DND-41 (cell line): ENCODE data around the gene SAT2.

ENCODE experiments used
- ATAC-seq: fragments of 200-7000 bp; cut with Tn5 transposase; 3 replicates; pipeline ENCODE4 v1.9.1; 2021; ENCODE audit warnings: low read depth; ENCODE audit not compliant: insufficient read depth
- DNase-seq: peaks from one replicate; pipeline ENCODE4 v3.0.0-alpha.2; 2020
- H2AFZ ChIP-seq: 2 replicates; pipeline ENCODE4 v1.6.0; 2012; ENCODE audit warnings: low read depth, low read length
- H3K27ac ChIP-seq: 2 replicates; pipeline ENCODE4 v1.5.1; 2012; ENCODE audit warnings: low read length, inconsistent platforms
- H3K27me3 ChIP-seq: fragments of 200-600 bp; sonication (generic); 2 replicates; pipeline ENCODE4 v1.6.0; 2012; ENCODE audit warnings: low read length, mild to moderate bottlenecking, inconsistent platforms; ENCODE audit not compliant: insufficient read depth, poor library complexity
- H3K36me3 ChIP-seq: 2 replicates; pipeline ENCODE4 v1.5.1; 2012; ENCODE audit warnings: low read length, inconsistent platforms; ENCODE audit not compliant: insufficient read depth
- H3K4me1 ChIP-seq: 2 replicates; pipeline ENCODE4 v1.5.1; 2012; ENCODE audit warnings: mild to moderate bottlenecking, low read length; ENCODE audit not compliant: insufficient read depth
- H3K4me2 ChIP-seq: 2 replicates; pipeline ENCODE4 v1.6.0; 2012; ENCODE audit warnings: mild to moderate bottlenecking, moderate library complexity, low read length, inconsistent platforms; ENCODE audit not compliant: insufficient read depth
- H3K4me3 ChIP-seq, 2 experiments: fragments of 200-600 bp in 1 of 2; shearing (Covaris generic) in 1 of 2; 2 replicates each; pipeline ENCODE4 v1.5.1; 2012 to 2016; ENCODE audit warnings: inconsistent platforms in 2 of 2, low read length in 2 of 2, mild to moderate bottlenecking in 2 of 2, low read depth in 1 of 2, moderate library complexity in 1 of 2
- H3K79me2 ChIP-seq: 2 replicates; pipeline ENCODE4 v1.6.0; 2012; ENCODE audit warnings: low read length, inconsistent platforms; ENCODE audit not compliant: insufficient read depth
- H3K9ac ChIP-seq: 2 replicates; pipeline ENCODE4 v1.6.0; 2012; ENCODE audit warnings: low read depth, mild to moderate bottlenecking, inconsistent platforms, low read length, moderate library complexity
- H3K9me3 ChIP-seq: 2 replicates; pipeline ENCODE4 v1.5.1; 2012; ENCODE audit warnings: low read length, moderate library complexity, mild to moderate bottlenecking, inconsistent platforms; ENCODE audit not compliant: insufficient read depth, severe bottlenecking
- H4K20me1 ChIP-seq: 2 replicates; pipeline ENCODE4 v1.6.0; 2012; ENCODE audit warnings: low read length; ENCODE audit not compliant: insufficient read depth
- CTCF ChIP-seq: IDR thresholded peaks from 2 replicates; pipeline ENCODE4 v1.5.1; 2012; ENCODE audit warnings: borderline replicate concordance, low read length, moderate library complexity, mild to moderate bottlenecking; ENCODE audit not compliant: poor library complexity, severe bottlenecking; ENCODE audit errors: extremely low read depth
- EZH2 ChIP-seq: IDR thresholded peaks from 3 replicates; pipeline ENCODE4 v1.6.1; 2012; ENCODE audit warnings: borderline replicate concordance, low read depth, mild to moderate bottlenecking, moderate library complexity, low read length, inconsistent platforms; ENCODE audit not compliant: severe bottlenecking

The SAT2 gene

GRCh38 chr17:7627250-7628121 is at the start of gene SAT2:
Gene SAT2 (minus strand): TSS chr17:7627821. CDS start chr17:7627635, 186 bp downstream.
- Histone ChIP-seq H3K4me1 (peaks cover 20% of the 10 kb centered on the region), H4K20me1 (peaks cover 9% of the 10 kb centered on the region), H3K4me3 (peak within 1 kb of the TSS; percentile 82 to 89), H2AFZ (peak within 1 kb of the TSS; percentile 82), H3K79me2 (no peaks in the 10 kb centered on the region; the same call in 1 of the 2 replicates), H3K4me2 (peak within 1 kb of the TSS; percentile 95), H3K9me3 (no peaks in the 10 kb centered on the region), H3K9ac (peak within 1 kb of the TSS; percentile 77), H3K36me3 (no peaks in the 10 kb centered on the region), H3K27ac (peak within 1 kb of the TSS; percentile 72), H3K27me3 (no peaks in the 10 kb centered on the region)
- peak; percentile 94 for ATAC-seq
- TF ChIP-seq CTCF (no peak), EZH2 (no peak)
- peak; percentile 90 for DNase-seq

- H3K9me3 ChIP-seq = peaks cover 7% of the 10 kb centered on the region
- H3K27ac ChIP-seq = no peak overlapping the region
- no peak for ATAC-seq
- no peak overlapping the region for H3K4me3 ChIP-seq
- H3K27me3 ChIP-seq = no peaks in the 10 kb centered on the region
- TF ChIP-seq CTCF = no peak
- no peak for TF ChIP-seq EZH2
- peaks cover 32% of the 10 kb centered on the region for H4K20me1 ChIP-seq
- no peak overlapping the region for H3K4me2 ChIP-seq
- no peak overlapping the region for H3K9ac ChIP-seq
- no peak overlapping the region for H2AFZ ChIP-seq
- H3K79me2 ChIP-seq = peaks cover 41% of the 10 kb centered on the region
- peaks cover 61% of the 10 kb centered on the region for H3K36me3 ChIP-seq
- no peaks in the 10 kb centered on the region for H3K4me1 ChIP-seq
- DNase-seq = no peak
Observed at GRCh38 chr17:7676533-7676932, 48.9 kb upstream of the SAT2 start.

- Histone ChIP-seq H3K27ac (no peak overlapping the region), H3K36me3 (peaks cover 77% of the 10 kb centered on the region), H3K79me2 (peaks cover 27% of the 10 kb centered on the region), H3K9me3 (peaks cover 7% of the 10 kb centered on the region), H3K9ac (no peak overlapping the region), H4K20me1 (peaks cover 29% of the 10 kb centered on the region), H3K27me3 (no peaks in the 10 kb centered on the region), H3K4me3 (no peak overlapping the region), H3K4me1 (no peaks in the 10 kb centered on the region), H2AFZ (no peak overlapping the region), H3K4me2 (no peak overlapping the region)
- TF ChIP-seq CTCF = no peak
- TF ChIP-seq EZH2 = no peak
- DNase-seq (no peak), ATAC-seq (no peak)
Observed at GRCh38 chr17:7674934-7675333, 47.3 kb upstream of the SAT2 start.
